Measurements from ENCODE around the gene RBMS3. TPM values are rescaled to one million over a fixed set of nuclear protein-coding genes. Genes with fewer than 3 reads are reported as not detected.
"Not testable (repeated sequence)": the region's sequence is repeated elsewhere in the genome, so short reads cannot be mapped to it uniquely, and the experiment has no call there.

The RBMS3 gene
- total RNA-seq, 1 donor from 2014 or later: 20.7 TPM

DNA sequence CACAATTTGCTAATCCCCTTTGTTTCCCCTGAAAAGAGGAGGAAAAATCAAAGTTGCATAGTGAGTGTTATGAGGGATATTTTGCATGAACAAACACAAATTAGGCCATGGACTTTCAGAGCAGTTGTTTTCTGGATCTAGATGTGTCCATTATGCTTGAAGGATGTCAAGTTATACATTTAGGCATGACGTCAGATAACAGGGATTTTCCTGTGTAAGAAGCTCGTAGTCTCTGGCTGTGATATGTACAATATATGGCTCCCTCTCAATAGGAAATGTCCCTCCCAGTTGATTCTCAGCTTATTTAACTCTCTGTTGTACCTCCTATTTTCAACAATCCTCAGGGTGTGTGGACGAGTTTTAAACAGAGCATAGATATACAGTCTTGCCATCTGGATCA is 171.0 kb downstream of the RBMS3 start:
- intact Hi-C loops (cut with micrococcal nuclease): no loop called here
- DNase-seq: no peak
- no peak for ATAC-seq

DNA sequence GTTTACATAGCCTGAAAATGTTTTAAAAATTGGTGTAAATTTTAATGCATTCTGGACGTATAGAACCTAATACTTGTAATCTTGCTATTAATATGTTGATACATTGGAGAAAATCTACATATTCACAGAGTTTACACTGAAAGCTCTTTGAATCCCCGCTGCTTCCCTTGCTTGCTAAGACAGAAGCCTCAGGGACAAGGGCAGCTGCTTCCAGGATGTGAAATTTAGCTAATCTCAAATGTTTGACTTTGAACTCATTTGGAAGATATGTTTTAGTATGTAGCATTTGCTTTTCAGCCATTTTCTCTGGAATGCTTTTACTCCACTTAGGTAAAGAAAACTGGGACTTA is 172.0 kb downstream of the RBMS3 start:
- DNase-seq (no peak), ATAC-seq (peak; percentile 29)
- intact Hi-C loops (cut with micrococcal nuclease): no loop called here

GRCh38 chr3:29453284-29454001 is 172.6 kb downstream of the RBMS3 start:
- intact Hi-C loops (cut with micrococcal nuclease): no loop called here
- ATAC-seq (peak; percentile 81), DNase-seq (no peak)

DNA sequence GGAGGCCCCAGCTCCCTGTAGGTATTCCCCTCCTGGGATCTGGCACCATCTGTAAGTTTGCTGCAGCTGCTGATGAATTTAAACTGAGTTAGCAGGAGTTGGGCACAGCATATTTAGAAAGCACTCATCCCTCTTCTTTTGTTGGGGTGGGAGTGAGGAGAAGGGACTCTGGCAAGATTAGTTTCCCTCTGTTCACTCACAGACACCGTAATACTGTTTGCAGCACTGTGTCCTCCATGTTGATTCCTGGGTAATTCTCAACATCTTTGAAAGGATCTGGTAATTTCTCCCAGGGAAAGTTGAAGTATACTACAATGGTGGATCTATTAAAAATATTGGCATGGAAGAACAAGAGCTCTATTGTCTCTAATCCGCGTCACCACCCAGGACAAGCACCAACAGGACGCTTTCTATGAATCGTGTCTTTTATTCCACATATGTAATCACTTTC is 173.3 kb downstream of the RBMS3 start:
- peak; percentile 25 for ATAC-seq
- intact Hi-C loops (cut with micrococcal nuclease): no loop called here
- DNase-seq: no peak

GRCh38 chr3:29456901-29457300 is 176.0 kb downstream of the RBMS3 start:
- ATAC-seq (no peak), DNase-seq (no peak)
- intact Hi-C loops (cut with micrococcal nuclease): no loop called here

DNA sequence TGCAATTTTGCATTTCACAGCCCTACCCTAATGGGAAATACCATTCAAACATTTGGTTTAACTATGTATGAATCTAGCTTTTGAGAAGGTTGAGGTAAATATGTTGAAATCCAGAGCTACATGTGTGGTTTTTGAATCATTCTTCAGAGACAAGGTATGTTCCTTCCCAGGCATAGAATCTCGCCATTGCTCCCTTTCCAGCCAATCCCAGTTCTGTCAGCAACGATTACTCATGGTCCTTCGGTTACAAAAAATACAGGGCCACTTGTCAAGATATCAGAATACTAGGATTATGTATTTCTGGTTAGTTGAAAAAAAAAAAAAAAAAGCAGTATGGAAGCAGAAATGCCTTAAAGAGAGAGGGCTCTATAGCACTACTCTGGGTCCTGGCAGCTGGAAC is 182.4 kb downstream of the RBMS3 start:
- DNase-seq (no peak), ATAC-seq (no peak)
- intact Hi-C loops (cut with micrococcal nuclease): no loop called here

DNA sequence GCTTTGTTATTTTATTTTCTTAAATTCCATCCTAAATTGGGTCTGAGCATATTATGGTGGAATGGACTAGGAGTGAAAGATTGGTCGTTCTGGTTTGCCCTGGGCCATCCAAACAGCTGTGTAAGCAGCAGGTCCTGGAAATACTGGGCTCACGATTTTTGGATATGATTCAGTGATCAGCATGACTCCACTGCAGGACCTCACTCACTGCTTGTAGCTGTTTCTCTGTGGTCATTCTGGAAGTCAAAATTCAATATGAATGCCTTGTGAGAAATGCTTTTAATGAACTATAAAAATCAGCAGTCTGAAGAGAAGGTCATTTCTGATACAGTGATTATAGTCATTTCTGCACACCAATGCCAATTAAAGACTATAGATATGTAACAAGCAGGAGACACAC is 185.0 kb downstream of the RBMS3 start:
- DNase-seq: no peak
- intact Hi-C loops (cut with micrococcal nuclease): no loop called here
- ATAC-seq: peak; percentile 61

GRCh38 chr3:29466442-29466841 is 185.6 kb downstream of the RBMS3 start:
- intact Hi-C loops (cut with micrococcal nuclease): no loop called here
- no peak for DNase-seq
- ATAC-seq: no peak

DNA sequence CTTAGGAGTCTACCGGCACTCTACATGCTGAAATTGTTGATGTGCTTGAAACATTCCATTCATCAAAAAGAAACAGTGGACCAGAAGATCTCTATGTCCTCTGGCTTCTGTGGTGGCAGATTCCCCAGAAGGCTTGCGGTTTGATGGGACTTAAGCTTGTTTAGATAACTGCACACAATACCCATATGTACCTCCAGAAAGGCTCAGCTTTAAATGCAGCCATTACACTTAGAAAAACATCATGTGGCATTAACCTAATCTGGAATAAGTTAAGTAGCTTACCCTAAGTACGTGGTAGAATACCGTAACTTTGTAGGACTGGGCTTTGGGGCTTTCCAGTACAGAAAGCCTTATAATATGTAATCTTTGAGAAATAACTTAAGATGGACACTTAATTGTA is 187.3 kb downstream of the RBMS3 start:
- DNase-seq (no peak), ATAC-seq (no peak)
- intact Hi-C loops (cut with micrococcal nuclease): no loop called here

- DNase-seq; intact Hi-C loops (cut with micrococcal nuclease); ATAC-seq: not testable (repeated sequence)
Measured at GRCh38 chr3:29473481-29474170, 192.8 kb downstream of the RBMS3 start.

DNA sequence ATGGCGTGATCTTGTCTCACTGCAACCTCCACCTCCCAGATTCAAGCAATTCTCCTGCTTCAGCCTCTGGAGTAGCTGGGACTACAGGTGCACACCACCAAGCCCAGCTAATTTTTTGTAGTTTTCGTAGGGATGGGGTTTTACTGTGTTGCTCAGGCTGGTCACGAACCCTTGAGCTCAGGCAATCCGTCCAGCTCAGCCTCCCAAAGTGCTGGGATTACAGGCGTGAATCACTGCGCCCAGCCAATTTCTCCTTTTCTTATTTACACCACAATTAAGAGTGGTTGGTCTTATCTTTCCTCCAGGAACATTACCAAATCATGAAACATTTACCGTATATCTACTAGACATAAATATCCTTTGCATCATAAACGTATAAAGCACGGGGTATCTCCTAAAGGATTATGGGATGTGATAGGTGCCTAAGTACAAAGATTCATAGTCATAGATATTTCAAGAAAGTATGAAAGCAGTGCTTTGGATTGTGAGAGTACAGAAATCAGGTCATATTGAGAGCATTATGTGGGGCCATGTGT is 194.5 kb downstream of the RBMS3 start:
- DNase-seq: no peak
- intact Hi-C loops (cut with micrococcal nuclease): no loop called here
- no peak for ATAC-seq

DNA sequence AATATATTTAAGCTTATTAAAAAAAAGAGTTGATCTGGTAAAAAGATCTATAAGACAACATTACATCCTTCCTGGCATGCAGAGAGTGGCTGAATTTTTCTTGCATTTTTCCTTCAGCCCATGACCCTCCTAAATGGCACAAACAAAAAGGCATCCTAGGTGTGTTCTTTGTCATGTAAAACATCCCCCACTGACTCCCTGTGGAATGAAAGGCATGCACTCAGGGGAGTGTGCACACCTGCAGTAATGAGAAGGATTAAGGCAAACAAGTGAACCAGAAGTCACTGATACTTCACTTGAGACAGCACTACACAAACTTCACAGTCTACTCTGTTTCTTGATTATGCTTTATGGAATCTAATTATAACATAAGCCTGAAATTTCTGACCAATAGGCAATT is 195.0 kb downstream of the RBMS3 start:
- intact Hi-C loops (cut with micrococcal nuclease): no loop called here
- no peak for ATAC-seq

DNA sequence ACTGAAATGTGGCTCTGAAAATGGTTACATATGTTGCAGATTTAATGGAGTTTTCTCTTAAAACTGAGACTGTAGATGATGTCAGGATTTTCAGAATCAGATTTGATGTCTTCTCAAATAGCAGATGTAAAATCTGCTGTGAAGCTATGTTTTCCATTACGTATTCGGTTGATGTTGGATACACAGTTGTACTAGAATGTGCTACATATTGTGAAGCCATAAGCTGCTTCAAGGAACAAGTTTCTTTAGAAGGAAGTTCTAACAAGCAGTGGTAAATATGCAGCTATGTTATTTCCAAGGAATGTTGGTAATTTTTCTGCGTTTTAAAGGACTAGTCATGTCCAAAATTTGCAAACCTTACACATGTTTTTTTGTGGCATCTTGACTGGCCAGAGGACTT is 197.7 kb downstream of the RBMS3 start:
- DNase-seq (no peak), ATAC-seq (no peak)
- intact Hi-C loops (cut with micrococcal nuclease): no loop called here

More for the DNA sequence above, 195.0 kb downstream of the RBMS3 start:
- DNase-seq: no peak

DNA sequence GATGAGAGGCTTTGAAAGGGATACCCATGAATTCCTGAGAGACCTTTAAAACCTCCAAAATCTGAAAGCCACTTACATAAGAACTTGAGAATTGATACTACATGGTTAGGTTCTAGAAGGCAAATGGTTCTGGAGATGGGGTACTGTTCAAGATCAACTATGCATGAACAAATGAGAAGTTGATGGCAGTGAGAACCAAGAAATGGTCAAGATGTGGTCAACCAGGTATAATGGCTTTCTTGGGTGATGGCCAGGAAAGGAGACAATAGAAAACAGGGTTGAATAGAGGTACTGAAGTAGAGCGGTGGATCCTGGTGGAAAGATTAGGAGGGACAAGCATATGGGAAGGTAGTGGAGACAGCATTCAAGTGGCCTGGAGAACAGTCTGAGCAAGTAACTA is 200.4 kb downstream of the RBMS3 start:
- ATAC-seq (no peak), DNase-seq (no peak)
- intact Hi-C loops (cut with micrococcal nuclease): no loop called here

DNA sequence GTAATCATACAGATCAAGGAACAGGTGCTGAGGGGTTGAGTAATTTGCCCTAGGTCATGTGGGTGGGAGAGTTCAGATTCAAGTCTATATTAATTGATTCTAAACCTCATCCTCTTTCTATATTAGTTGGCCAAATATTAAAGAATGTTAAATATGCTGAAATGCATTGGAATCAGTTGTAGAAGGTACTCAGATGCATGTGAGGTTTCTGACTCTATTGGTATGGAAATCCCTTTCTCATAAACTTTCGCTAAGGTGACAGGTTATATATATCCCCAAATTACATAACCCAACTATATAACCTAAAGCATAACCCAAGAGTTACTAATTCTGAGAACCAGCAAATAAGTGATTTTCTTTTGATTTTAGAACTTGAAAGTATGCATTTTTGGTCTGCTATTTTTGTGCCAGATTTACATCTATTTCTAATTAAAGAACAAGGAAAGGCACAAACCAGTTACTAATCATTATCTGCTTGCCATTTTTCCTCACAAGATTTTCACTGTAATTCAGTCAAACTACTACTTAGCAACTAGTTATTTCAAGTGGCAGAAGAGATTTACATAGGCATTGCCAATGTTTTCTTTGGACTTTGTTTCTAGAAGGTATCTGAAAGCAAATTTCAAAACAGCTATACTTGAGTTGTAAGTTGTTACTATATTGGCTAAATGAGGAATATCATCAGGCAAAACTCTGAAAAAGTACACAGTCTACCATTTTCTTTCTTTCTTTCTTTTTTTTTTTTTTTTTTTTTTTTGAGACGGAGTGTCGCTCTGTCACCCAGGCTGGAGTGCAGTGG is 201.3 kb downstream of the RBMS3 start:
- intact Hi-C loops (cut with micrococcal nuclease): no loop called here
- no peak for ATAC-seq
- DNase-seq: no peak

DNA sequence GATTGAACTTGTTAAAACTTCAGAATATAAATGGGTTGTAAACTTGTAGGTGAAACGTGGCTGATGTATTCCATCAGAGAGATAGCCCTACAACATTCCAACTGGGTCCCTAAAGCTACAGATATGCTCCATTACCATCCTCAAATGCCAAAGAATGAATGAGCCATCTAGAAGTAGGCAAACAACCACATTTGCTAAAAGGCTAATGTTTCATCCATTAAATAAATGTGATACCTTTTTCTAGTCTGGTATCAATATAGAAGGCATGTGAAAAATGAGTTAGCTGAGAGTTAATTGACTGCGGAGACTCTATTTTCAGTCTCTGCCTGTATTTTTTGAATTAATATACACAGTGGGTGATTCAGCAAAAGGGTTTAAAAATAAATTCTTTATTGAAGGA is 203.8 kb downstream of the RBMS3 start:
- ATAC-seq (no peak), DNase-seq (no peak)
- intact Hi-C loops (cut with micrococcal nuclease): loop anchor here (5.0 kb wide), 1 partner anchor 737 kb away; no protein-coding TSS in a partner anchor

DNA sequence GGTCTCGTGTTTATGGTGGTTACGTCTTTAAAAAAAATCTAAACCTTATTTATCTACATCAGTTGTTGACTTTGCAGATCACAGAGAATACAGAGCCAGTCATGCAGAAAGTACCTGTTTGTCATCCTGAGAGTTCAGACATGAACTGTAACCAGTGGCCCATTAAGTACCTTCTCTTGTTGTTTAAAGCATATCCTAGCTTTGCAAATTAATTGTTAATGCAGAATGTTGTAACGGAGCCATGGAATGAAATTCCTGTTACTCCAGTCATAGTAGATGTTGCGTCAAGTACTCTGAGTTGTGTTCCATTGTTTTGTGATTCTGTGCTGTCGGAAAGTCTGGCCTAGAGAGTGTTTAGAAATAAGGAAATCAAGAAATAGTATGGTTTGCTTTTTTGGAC is 205.2 kb downstream of the RBMS3 start:
- intact Hi-C loops (cut with micrococcal nuclease): loop anchor here (5.0 kb wide), 1 partner anchor 739 kb away; no protein-coding TSS in a partner anchor
- no peak for ATAC-seq
- no peak for DNase-seq

- ATAC-seq (no peak), DNase-seq (no peak)
- intact Hi-C loops (cut with micrococcal nuclease): loop anchor here (5.0 kb wide), 1 partner anchor 740 kb away; no protein-coding TSS in a partner anchor
Measured at GRCh38 chr3:29486917-29487316, 206.0 kb downstream of the RBMS3 start.

GRCh38 chr3:29488922-29489321 is 208.1 kb downstream of the RBMS3 start:
- DNase-seq (no peak), ATAC-seq (no peak)
- intact Hi-C loops (cut with micrococcal nuclease): loop anchor here (5.0 kb wide), 1 partner anchor 742 kb away; no protein-coding TSS in a partner anchor

- DNase-seq (no peak), ATAC-seq (no peak)
- intact Hi-C loops (cut with micrococcal nuclease): no loop called here
Measured at GRCh38 chr3:29493109-29493508, 212.2 kb downstream of the RBMS3 start.
